ENCODE measurements around the gene CCNK. TPM values are rescaled to one million over a fixed set of nuclear protein-coding genes. Genes with fewer than 3 reads are reported as not detected.

The CCNK gene
- total RNA-seq, 1 donor from 2014 or later = 79.8 TPM

GRCh38 chr14:99518441-99519346 lies 37.5 kb downstream of the CCNK start:
- H3K27me3 Mint-ChIP-seq (ENCODE audit: unreplicated experiment) = peaks cover 15% of the 10 kb centered on the region

GRCh38 chr14:99519347-99519881 lies 38.2 kb downstream of the CCNK start:
- no peak for DNase-seq (ENCODE audit: low spot score)
- Mint-ChIP-seq H3K27ac (ENCODE audit: unreplicated experiment) (peak overlapping the region; percentile 37), H3K9me3 (ENCODE audit: unreplicated experiment) (no peaks in the 10 kb centered on the region), H3K4me1 (ENCODE audit: unreplicated experiment) (peaks cover 4% of the 10 kb centered on the region), H3K36me3 (ENCODE audit: low read depth, unreplicated experiment) (no peaks in the 10 kb centered on the region), H3K4me3 (ENCODE audit: unreplicated experiment) (no peak overlapping the region), H3K27me3 (ENCODE audit: unreplicated experiment) (peaks cover 18% of the 10 kb centered on the region)
- TF ChIP-seq CTCF (IDR thresholded peaks at IDR 0.05; ENCODE audit: unreplicated experiment) = no peak

More at GRCh38 chr14:99518441-99519346, 37.5 kb downstream of the CCNK start:
- Mint-ChIP-seq H3K9me3 (ENCODE audit: unreplicated experiment) (no peaks in the 10 kb centered on the region), H3K4me3 (ENCODE audit: unreplicated experiment) (no peak overlapping the region), H3K4me1 (ENCODE audit: unreplicated experiment) (no peaks in the 10 kb centered on the region), H3K36me3 (ENCODE audit: low read depth, unreplicated experiment) (peaks cover 2% of the 10 kb centered on the region), H3K27ac (ENCODE audit: unreplicated experiment) (no peak overlapping the region)
- DNase-seq (ENCODE audit: low spot score) = peak; percentile 84
- peak; percentile 99 for TF ChIP-seq CTCF (IDR thresholded peaks at IDR 0.05; ENCODE audit: unreplicated experiment)

- Mint-ChIP-seq H3K36me3 (ENCODE audit: low read depth, unreplicated experiment) (no peaks in the 10 kb centered on the region), H3K27ac (ENCODE audit: unreplicated experiment) (no peak overlapping the region), H3K9me3 (ENCODE audit: unreplicated experiment) (no peaks in the 10 kb centered on the region), H3K27me3 (ENCODE audit: unreplicated experiment) (peaks cover 18% of the 10 kb centered on the region), H3K4me1 (ENCODE audit: unreplicated experiment) (peaks cover 4% of the 10 kb centered on the region), H3K4me3 (ENCODE audit: unreplicated experiment) (no peak overlapping the region)
- no peak for TF ChIP-seq CTCF (IDR thresholded peaks at IDR 0.05; ENCODE audit: unreplicated experiment)
- no peak for DNase-seq (ENCODE audit: low spot score)
Measured at GRCh38 chr14:99519931-99520421, 38.8 kb downstream of the CCNK start.

- Mint-ChIP-seq H3K4me1 (ENCODE audit: unreplicated experiment) (peaks cover 4% of the 10 kb centered on the region), H3K9me3 (ENCODE audit: unreplicated experiment) (no peaks in the 10 kb centered on the region), H3K27ac (ENCODE audit: unreplicated experiment) (no peak overlapping the region), H3K27me3 (ENCODE audit: unreplicated experiment) (peaks cover 16% of the 10 kb centered on the region), H3K36me3 (ENCODE audit: low read depth, unreplicated experiment) (no peaks in the 10 kb centered on the region), H3K4me3 (ENCODE audit: unreplicated experiment) (no peak overlapping the region)
- TF ChIP-seq CTCF (IDR thresholded peaks at IDR 0.05; ENCODE audit: unreplicated experiment) = no peak
- DNase-seq (ENCODE audit: low spot score) = no peak
Measured at GRCh38 chr14:99520571-99521081, 39.4 kb downstream of the CCNK start.

Measured in endothelial cell (in vitro differentiated cells).